Neural cell (in vitro differentiated cells): ENCODE results near the gene KLRC3. TPM values are rescaled to one million over a fixed set of nuclear protein-coding genes. Genes with fewer than 3 reads are reported as not detected.

Experiments used
- H2AFZ ChIP-seq: fragments of 200-600, 300-800 bp; sonication (generic), shearing (Covaris generic); 2 replicates; pipeline ENCODE4 v1.6.0; 2014; ENCODE audit warnings: low read depth, mild to moderate bottlenecking, antibody characterized with exemption, low read length, moderate library complexity
- H3F3A ChIP-seq: fragments of 200-600 bp; shearing (Covaris generic); 2 replicates; pipeline ENCODE4 v1.6.1; 2016; ENCODE audit warnings: mild to moderate bottlenecking, moderate library complexity, mixed read lengths, antibody characterized with exemption, low read length; ENCODE audit not compliant: insufficient read depth, poor library complexity, severe bottlenecking
- H3K27ac ChIP-seq: fragments of 200-600, 300-800 bp; sonication (generic), shearing (Covaris generic); 2 replicates; pipeline ENCODE4 v1.5.1; 2014; ENCODE audit warnings: mild to moderate bottlenecking, low read length, moderate library complexity
- H3K27me3 ChIP-seq: fragments of 300-800, 200-600 bp; sonication (generic), shearing (Covaris generic); 2 replicates; pipeline ENCODE4 v1.6.0; 2014; ENCODE audit warnings: mild to moderate bottlenecking, low read depth, low read length, moderate library complexity; ENCODE audit not compliant: insufficient read depth
- H3K36me3 ChIP-seq: fragments of 300-800, 200-600 bp; sonication (generic), shearing (Covaris generic); 2 replicates; pipeline ENCODE4 v1.5.1; 2014; ENCODE audit warnings: mild to moderate bottlenecking, antibody characterized with exemption, low read length, moderate library complexity; ENCODE audit not compliant: insufficient read depth
- H3K4me2 ChIP-seq: fragments of 300-800, 200-600 bp; sonication (generic), shearing (Covaris generic); 2 replicates; pipeline ENCODE4 v1.6.0; 2014; ENCODE audit warnings: mild to moderate bottlenecking, low read length
- H3K4me3 ChIP-seq: fragments of 300-800, 200-600 bp; sonication (generic), shearing (Covaris generic); 2 replicates; pipeline ENCODE4 v1.5.1; 2014; ENCODE audit warnings: mild to moderate bottlenecking, low read length, moderate library complexity
- H3K79me2 ChIP-seq: fragments of 200-600 bp; shearing (Covaris generic); replicated peaks from 2 replicates; pipeline ENCODE4 v1.6.0; 2014; ENCODE audit warnings: mild to moderate bottlenecking, low read length, moderate library complexity; ENCODE audit not compliant: insufficient read depth
- H3K9ac ChIP-seq: fragments of 300-800, 200-600 bp; sonication (generic), shearing (Covaris generic); 2 replicates; pipeline ENCODE4 v1.6.1; 2016; ENCODE audit warnings: mild to moderate bottlenecking, low read length, mixed read lengths
- H3K9me2 ChIP-seq: fragments of 200-600 bp; shearing (Covaris generic); 2 replicates; pipeline ENCODE4 v1.6.1; 2016; ENCODE audit warnings: mild to moderate bottlenecking, low read length, mixed read lengths; ENCODE audit not compliant: insufficient read depth
- H3K9me3 ChIP-seq: fragments of 200-600, 300-800 bp; sonication (generic), shearing (Covaris generic); 2 replicates; pipeline ENCODE4 v1.6.1; 2016; ENCODE audit warnings: mild to moderate bottlenecking, mixed run types, low read length, moderate library complexity, mixed read lengths
- H4K20me1 ChIP-seq: fragments of 200-600 bp; shearing (Covaris generic); 2 replicates; pipeline ENCODE4 v1.6.1; 2016; ENCODE audit warnings: mild to moderate bottlenecking, mixed run types; ENCODE audit not compliant: insufficient read depth
- EP300 ChIP-seq: fragments of 450-650 bp; conservative IDR thresholded peaks from 2 replicates; pipeline ENCODE4 v1.6.1; 2014; ENCODE audit warnings: antibody characterized with exemption, mild to moderate bottlenecking, moderate library complexity; ENCODE audit not compliant: poor library complexity, severe bottlenecking
- EZH2 ChIP-seq: fragments of 200-600, 300-800 bp; shearing (Covaris generic), sonication (generic); IDR thresholded peaks from 2 replicates; pipeline ENCODE4 v1.6.1; 2014; ENCODE audit warnings: antibody characterized with exemption, low read length, borderline replicate concordance, mild to moderate bottlenecking; ENCODE audit not compliant: insufficient read depth, poor library complexity, severe bottlenecking
- MXI1 ChIP-seq: fragments of 450-650 bp; conservative IDR thresholded peaks from 2 replicates; pipeline ENCODE4 v1.6.1; 2014; ENCODE audit warnings: antibody characterized with exemption, mild to moderate bottlenecking; ENCODE audit not compliant: poor library complexity, severe bottlenecking
- POLR2AphosphoS5 ChIP-seq: IDR thresholded peaks from 2 replicates; pipeline ENCODE4 v1.6.1; 2012
- RAD21 ChIP-seq: fragments of 450-650 bp; conservative IDR thresholded peaks from 2 replicates; pipeline ENCODE4 v1.6.1; 2014; ENCODE audit warnings: antibody characterized with exemption, mild to moderate bottlenecking, moderate library complexity
- SMC3 ChIP-seq: fragments of 450-650 bp; conservative IDR thresholded peaks from 2 replicates; pipeline ENCODE4 v1.6.1; 2014; ENCODE audit warnings: antibody characterized with exemption, mild to moderate bottlenecking, moderate library complexity; ENCODE audit not compliant: poor library complexity
- TAF1 ChIP-seq: IDR thresholded peaks from 2 replicates; pipeline ENCODE4 v1.6.1; 2012; ENCODE audit warnings: low read depth
- polyA plus RNA-seq: library from polyadenylated mRNA; depleted of rRNA; stranded (reverse); fragments of >200 nt; gene quantifications from 2 replicates; pipeline ENCODE4 v1.2.3, GENCODE V29; 2014
- TF ChIP-seq, protein P1 (sequence below): fragments of 450-650 bp; IDR thresholded peaks from 2 replicates; pipeline ENCODE4 v1.5.1; 2014; ENCODE audit warnings: antibody characterized with exemption, mild to moderate bottlenecking, moderate library complexity; ENCODE audit not compliant: poor library complexity, severe bottlenecking
- TF ChIP-seq, protein P2 (sequence below): IDR thresholded peaks from 2 replicates; pipeline ENCODE4 v1.6.1; 2012; ENCODE audit warnings: borderline replicate concordance

Gene KLRC3
- polyA plus RNA-seq, 1 donor from 2014 or later, result 3.7 TPM

DNA sequence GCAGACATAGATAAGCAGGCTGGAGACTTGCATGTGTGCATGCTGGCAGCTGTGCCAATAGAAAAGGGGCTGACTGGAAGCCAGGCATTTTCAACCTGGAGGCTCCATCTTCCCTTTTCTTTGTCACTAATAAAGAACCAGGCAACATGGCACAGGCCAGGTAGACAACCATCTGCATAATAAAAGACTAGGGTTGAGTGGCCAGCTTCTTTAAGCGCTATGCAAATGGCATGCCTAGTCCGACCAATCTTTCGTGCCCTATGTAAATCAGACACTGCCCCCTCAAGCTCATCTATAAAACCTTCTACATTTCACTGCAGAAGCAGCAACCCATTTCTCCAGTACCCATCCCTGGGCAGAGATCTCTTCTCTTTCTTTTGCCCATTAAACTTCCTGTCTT is 37.4 kb upstream of the KLRC3 start:
- H2AFZ ChIP-seq, result no peak overlapping the region
- H3K9ac ChIP-seq, result no peak overlapping the region
- no peaks in the 10 kb centered on the region for H3K36me3 ChIP-seq
- H3F3A ChIP-seq, result no peaks in the 10 kb centered on the region
- no peak overlapping the region for H3K27ac ChIP-seq
- H3K9me3 ChIP-seq, result no peaks in the 10 kb centered on the region
- TF ChIP-seq, protein P1, sequence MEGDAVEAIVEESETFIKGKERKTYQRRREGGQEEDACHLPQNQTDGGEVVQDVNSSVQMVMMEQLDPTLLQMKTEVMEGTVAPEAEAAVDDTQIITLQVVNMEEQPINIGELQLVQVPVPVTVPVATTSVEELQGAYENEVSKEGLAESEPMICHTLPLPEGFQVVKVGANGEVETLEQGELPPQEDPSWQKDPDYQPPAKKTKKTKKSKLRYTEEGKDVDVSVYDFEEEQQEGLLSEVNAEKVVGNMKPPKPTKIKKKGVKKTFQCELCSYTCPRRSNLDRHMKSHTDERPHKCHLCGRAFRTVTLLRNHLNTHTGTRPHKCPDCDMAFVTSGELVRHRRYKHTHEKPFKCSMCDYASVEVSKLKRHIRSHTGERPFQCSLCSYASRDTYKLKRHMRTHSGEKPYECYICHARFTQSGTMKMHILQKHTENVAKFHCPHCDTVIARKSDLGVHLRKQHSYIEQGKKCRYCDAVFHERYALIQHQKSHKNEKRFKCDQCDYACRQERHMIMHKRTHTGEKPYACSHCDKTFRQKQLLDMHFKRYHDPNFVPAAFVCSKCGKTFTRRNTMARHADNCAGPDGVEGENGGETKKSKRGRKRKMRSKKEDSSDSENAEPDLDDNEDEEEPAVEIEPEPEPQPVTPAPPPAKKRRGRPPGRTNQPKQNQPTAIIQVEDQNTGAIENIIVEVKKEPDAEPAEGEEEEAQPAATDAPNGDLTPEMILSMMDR, result no peak
- TF ChIP-seq RAD21, result no peak
- TF ChIP-seq, protein P2, sequence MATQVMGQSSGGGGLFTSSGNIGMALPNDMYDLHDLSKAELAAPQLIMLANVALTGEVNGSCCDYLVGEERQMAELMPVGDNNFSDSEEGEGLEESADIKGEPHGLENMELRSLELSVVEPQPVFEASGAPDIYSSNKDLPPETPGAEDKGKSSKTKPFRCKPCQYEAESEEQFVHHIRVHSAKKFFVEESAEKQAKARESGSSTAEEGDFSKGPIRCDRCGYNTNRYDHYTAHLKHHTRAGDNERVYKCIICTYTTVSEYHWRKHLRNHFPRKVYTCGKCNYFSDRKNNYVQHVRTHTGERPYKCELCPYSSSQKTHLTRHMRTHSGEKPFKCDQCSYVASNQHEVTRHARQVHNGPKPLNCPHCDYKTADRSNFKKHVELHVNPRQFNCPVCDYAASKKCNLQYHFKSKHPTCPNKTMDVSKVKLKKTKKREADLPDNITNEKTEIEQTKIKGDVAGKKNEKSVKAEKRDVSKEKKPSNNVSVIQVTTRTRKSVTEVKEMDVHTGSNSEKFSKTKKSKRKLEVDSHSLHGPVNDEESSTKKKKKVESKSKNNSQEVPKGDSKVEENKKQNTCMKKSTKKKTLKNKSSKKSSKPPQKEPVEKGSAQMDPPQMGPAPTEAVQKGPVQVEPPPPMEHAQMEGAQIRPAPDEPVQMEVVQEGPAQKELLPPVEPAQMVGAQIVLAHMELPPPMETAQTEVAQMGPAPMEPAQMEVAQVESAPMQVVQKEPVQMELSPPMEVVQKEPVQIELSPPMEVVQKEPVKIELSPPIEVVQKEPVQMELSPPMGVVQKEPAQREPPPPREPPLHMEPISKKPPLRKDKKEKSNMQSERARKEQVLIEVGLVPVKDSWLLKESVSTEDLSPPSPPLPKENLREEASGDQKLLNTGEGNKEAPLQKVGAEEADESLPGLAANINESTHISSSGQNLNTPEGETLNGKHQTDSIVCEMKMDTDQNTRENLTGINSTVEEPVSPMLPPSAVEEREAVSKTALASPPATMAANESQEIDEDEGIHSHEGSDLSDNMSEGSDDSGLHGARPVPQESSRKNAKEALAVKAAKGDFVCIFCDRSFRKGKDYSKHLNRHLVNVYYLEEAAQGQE, result no peak
- TF ChIP-seq POLR2AphosphoS5, result no peak
- no peak for TF ChIP-seq SMC3
- TF ChIP-seq TAF1, result no peak
- no peak for TF ChIP-seq MXI1
- H3K9me2 ChIP-seq, result no peaks in the 10 kb centered on the region
- H4K20me1 ChIP-seq, result no peaks in the 10 kb centered on the region
- no peaks in the 10 kb centered on the region for H3K79me2 ChIP-seq
- no peak overlapping the region for H3K4me2 ChIP-seq
- H3K4me3 ChIP-seq, result no peak overlapping the region
- no peaks in the 10 kb centered on the region for H3K27me3 ChIP-seq

DNA sequence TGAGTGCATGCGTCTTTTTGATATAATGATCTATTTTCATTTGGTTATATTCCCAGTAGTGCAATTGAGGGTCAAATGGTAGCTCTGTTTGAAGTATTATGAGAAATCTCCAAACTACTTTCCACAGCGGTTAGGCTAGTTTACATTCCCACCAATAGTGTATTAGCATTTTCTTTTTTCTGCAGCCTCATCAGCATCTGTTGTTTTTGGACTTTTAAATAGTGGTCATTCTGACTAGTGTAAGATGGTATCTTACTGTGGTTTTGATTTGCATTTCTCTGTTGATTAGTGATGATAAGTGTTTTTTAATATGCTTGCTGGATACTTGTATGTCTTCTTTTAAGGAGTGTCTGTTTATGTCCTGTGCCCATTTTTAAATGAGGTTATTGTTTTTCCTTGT is 36.5 kb upstream of the KLRC3 start:
- no peak overlapping the region for H3K9ac ChIP-seq
- H3K4me2 ChIP-seq, result no peak overlapping the region
- H3K27ac ChIP-seq, result no peak overlapping the region
- no peak for TF ChIP-seq SMC3
- H3K4me3 ChIP-seq, result no peak overlapping the region
- no peak overlapping the region for H2AFZ ChIP-seq
- H3F3A ChIP-seq, result no peaks in the 10 kb centered on the region
- H3K36me3 ChIP-seq, result no peaks in the 10 kb centered on the region
- H3K79me2 ChIP-seq, result no peaks in the 10 kb centered on the region
- no peaks in the 10 kb centered on the region for H3K9me2 ChIP-seq
- no peaks in the 10 kb centered on the region for H3K9me3 ChIP-seq
- no peaks in the 10 kb centered on the region for H3K27me3 ChIP-seq
- H4K20me1 ChIP-seq, result no peaks in the 10 kb centered on the region

DNA sequence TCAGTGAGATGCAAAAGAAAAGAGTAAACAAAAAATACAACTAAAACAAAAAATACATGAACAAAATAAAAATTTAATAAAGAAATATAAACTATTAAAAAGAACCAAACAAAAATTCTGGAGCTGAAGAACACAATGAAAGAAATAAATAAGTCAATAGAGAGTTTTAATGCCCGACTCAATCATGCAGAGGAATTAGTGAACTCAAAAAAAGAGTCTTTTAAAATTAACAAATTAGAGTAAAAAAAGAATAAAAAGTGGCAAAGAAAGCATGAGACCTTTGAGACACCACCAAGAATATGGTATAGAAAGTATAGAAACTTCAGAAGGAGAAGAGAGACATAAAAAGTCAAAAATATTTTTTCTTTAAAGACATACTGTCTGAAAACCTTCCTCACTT is 35.4 kb upstream of the KLRC3 start:
- H3K9me2 ChIP-seq, result no peaks in the 10 kb centered on the region
- no peaks in the 10 kb centered on the region for H3F3A ChIP-seq
- no peak overlapping the region for H3K4me2 ChIP-seq
- H4K20me1 ChIP-seq, result no peaks in the 10 kb centered on the region
- H3K36me3 ChIP-seq, result no peaks in the 10 kb centered on the region
- H2AFZ ChIP-seq, result no peak overlapping the region
- H3K27me3 ChIP-seq, result no peaks in the 10 kb centered on the region
- no peaks in the 10 kb centered on the region for H3K79me2 ChIP-seq
- H3K9ac ChIP-seq, result no peak overlapping the region
- H3K27ac ChIP-seq, result no peak overlapping the region
- TF ChIP-seq, protein P1, result no peak
- TF ChIP-seq MXI1 (no peak), SMC3 (no peak), POLR2AphosphoS5 (no peak), TAF1 (no peak), EZH2 (no peak), EP300 (no peak), RAD21 (no peak)
- TF ChIP-seq, protein P2, result no peak
- no peaks in the 10 kb centered on the region for H3K9me3 ChIP-seq
- H3K4me3 ChIP-seq, result no peak overlapping the region
